GM12875 (cell line): ENCODE data around the gene DBP.

Experiments
- H3K4me3 ChIP-seq: one replicate; pipeline ENCODE4 v1.5.1; 2011; ENCODE audit warnings: low read depth, low read length, control low read depth
- CTCF ChIP-seq: IDR thresholded peaks from 2 replicates; pipeline ENCODE4 v1.5.1; 2011; ENCODE audit warnings: low read depth, mild to moderate bottlenecking, control low read depth, inconsistent platforms, low read length, moderate library complexity, borderline replicate concordance; ENCODE audit not compliant: insufficient read depth

Gene DBP

GRCh38 chr19:48672994-48673393 lies 35.8 kb upstream of the DBP start, which contains the start of gene NTN5:
TSS of gene NTN5 (minus strand) at chr19:48673017. CDS start at chr19:48670986, 2,031 bp downstream.
- no peak for TF ChIP-seq CTCF
- no peak within 1 kb of the TSS for H3K4me3 ChIP-seq

GRCh38 chr19:48671446-48671995 lies 34.3 kb upstream of the DBP start:
- H3K4me3 ChIP-seq: no peak overlapping the region
- TF ChIP-seq CTCF: no peak

- TF ChIP-seq CTCF: no peak
- H3K4me3 ChIP-seq: no peak overlapping the region
Measured at GRCh38 chr19:48670699-48671445, 33.7 kb upstream of the DBP start.

GRCh38 chr19:48669903-48670668 lies 32.9 kb upstream of the DBP start:
- no peak overlapping the region for H3K4me3 ChIP-seq
- no peak for TF ChIP-seq CTCF

- no peak overlapping the region for H3K4me3 ChIP-seq
- no peak for TF ChIP-seq CTCF
Measured at GRCh38 chr19:48668761-48669160, 31.6 kb upstream of the DBP start.

- no peak overlapping the region for H3K4me3 ChIP-seq
- TF ChIP-seq CTCF: no peak
Measured at GRCh38 chr19:48668332-48668731, 31.2 kb upstream of the DBP start.
